Measurements from ENCODE around the gene ICAM3. TPM values are rescaled to one million over a fixed set of nuclear protein-coding genes. Genes with fewer than 3 reads are reported as not detected.

ICAM3 gene
- total and polyA plus RNA-seq, 5 donors from 2014 or later, result 218 to 288 (median 252) TPM

DNA sequence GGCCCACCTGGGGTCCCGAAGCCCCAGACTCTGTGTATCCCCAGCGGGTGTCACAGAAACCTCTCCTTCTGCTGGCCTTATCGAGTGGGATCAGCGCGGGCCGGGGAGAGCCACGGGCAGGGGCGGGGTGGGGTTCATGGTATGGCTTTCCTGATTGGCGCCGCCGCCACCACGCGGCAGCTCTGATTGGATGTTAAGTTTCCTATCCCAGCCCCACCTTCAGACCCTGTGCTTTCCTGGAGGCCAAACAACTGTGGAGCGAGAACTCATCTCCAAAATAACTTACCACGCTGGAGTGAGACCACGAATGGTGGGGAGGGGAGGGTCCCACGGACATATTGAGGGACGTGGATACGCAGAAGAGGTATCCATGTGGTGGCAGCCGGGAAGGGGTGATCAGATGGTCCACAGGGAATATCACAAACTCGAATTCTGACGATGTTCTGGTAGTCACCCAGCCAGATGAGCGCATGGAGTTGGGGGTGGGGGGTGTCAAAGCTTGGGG, 50.7 kb downstream of the ICAM3 start:
- no peak overlapping the region for H3K27ac ChIP-seq (ENCODE audit: insufficient read depth, low read length, poor library complexity, severe bottlenecking)
- Mint-ChIP-seq H3K4me1 (peaks cover 0 to 76% (median 23%) of the 10 kb centered on the region in 4 donors), H3K27ac (peak overlapping the region in 1 of 3 donors; percentile 32), H3K27me3 (peaks cover 68% of the 10 kb centered on the region), H3K9me3 (peaks cover 0 to 4% (median 0%) of the 10 kb centered on the region in 7 donors), H3K36me3 (peaks cover 16% of the 10 kb centered on the region), H3K4me3 (peak overlapping the region; percentile 82 to 92 (median 86))
- H3K36me3 ChIP-seq (ENCODE audit: control insufficient read depth, insufficient read depth, low read length), result peaks cover 18% of the 10 kb centered on the region
- peaks cover 8% of the 10 kb centered on the region for H3K27me3 ChIP-seq (ENCODE audit: control insufficient read depth, insufficient read depth, low read length)
- no peak overlapping the region for H3K4me3 ChIP-seq (ENCODE audit: low read depth, low read length)
- ATAC-seq (ENCODE audit: low read depth in 2 of 2) (no peak), DNase-seq (peak in 1 of 3 donors; percentile 71)
- H3K4me1 ChIP-seq (ENCODE audit: control insufficient read depth, insufficient read depth, low read length, poor library complexity, severe bottlenecking), result peaks cover 74% of the 10 kb centered on the region
- H3K9me3 ChIP-seq (ENCODE audit: control insufficient read depth in 2 of 2, low read length in 2 of 2), result no peaks in the 10 kb centered on the region

DNA sequence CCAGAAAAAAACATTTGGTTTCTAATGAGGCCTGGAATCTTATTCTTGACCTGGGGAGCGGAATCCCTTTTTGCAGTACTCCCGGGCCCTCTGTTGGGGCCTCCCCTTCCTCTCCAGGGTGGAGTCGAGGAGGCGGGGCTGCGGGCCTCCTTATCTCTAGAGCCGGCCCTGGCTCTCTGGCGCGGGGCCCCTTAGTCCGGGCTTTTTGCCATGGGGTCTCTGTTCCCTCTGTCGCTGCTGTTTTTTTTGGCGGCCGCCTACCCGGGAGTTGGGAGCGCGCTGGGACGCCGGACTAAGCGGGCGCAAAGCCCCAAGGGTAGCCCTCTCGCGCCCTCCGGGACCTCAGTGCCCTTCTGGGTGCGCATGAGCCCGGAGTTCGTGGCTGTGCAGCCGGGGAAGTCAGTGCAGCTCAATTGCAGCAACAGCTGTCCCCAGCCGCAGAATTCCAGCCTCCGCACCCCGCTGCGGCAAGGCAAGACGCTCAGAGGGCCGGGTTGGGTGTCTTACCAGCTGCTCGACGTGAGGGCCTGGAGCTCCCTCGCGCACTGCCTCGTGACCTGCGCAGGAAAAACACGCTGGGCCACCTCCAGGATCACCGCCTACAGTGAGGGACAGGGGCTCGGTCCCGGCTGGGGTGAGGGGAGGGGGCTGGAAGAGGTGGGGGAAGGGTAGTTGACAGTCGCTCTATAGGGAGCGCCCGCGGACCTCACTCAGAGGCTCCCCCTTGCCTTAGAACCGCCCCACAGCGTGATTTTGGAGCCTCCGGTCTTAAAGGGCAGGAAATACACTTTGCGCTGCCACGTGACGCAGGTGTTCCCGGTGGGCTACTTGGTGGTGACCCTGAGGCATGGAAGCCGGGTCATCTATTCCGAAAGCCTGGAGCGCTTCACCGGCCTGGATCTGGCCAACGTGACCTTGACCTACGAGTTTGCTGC, 52.4 kb downstream of the ICAM3 start, which contains the start of gene ICAM4:
ICAM4 (plus strand) TSS at position 153 of the 935 bp plus-strand sequence; CDS start at position 211, 58 bp downstream.
- ATAC-seq (ENCODE audit: low read depth in 2 of 2), result no peak
- Mint-ChIP-seq H3K36me3 (peaks cover 20% of the 10 kb centered on the region), H3K27me3 (peaks cover 52% of the 10 kb centered on the region)

DNA sequence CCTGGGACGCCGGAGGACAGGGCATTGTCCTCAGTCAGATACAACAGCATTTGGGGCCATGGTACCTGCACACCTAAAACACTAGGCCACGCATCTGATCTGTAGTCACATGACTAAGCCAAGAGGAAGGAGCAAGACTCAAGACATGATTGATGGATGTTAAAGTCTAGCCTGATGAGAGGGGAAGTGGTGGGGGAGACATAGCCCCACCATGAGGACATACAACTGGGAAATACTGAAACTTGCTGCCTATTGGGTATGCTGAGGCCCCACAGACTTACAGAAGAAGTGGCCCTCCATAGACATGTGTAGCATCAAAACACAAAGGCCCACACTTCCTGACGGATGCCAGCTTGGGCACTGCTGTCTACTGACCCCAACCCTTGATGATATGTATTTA, 54.0 kb downstream of the ICAM3 start:
- no peaks in the 10 kb centered on the region for H3K9me3 Mint-ChIP-seq
- Histone ChIP-seq H3K9me3 (ENCODE audit: control insufficient read depth in 2 of 2, low read length in 2 of 2) (no peaks in the 10 kb centered on the region), H3K27ac (ENCODE audit: insufficient read depth, low read length, poor library complexity, severe bottlenecking) (no peak overlapping the region), H3K4me3 (ENCODE audit: low read depth, low read length) (no peak overlapping the region), H3K27me3 (ENCODE audit: control insufficient read depth, insufficient read depth, low read length) (peaks cover 8% of the 10 kb centered on the region), H3K36me3 (ENCODE audit: control insufficient read depth, insufficient read depth, low read length) (peaks cover 29% of the 10 kb centered on the region), H3K4me1 (ENCODE audit: control insufficient read depth, insufficient read depth, low read length, poor library complexity, severe bottlenecking) (peaks cover 42% of the 10 kb centered on the region)
- DNase-seq, result no peak
- H3K4me1 Mint-ChIP-seq, result peaks cover 0 to 48% (median 17%) of the 10 kb centered on the region in 4 donors
- peaks cover 20% of the 10 kb centered on the region for H3K36me3 Mint-ChIP-seq
- no peak for ATAC-seq (ENCODE audit: low read depth in 2 of 2)
- H3K27ac Mint-ChIP-seq, result peak overlapping the region in 1 of 3 donors; percentile 26
- H3K27me3 Mint-ChIP-seq, result peaks cover 36% of the 10 kb centered on the region
- peak overlapping the region in 1 of 4 donors; percentile 25 for H3K4me3 Mint-ChIP-seq

More for the DNA sequence above, 52.4 kb downstream of the ICAM3 start, which contains the start of gene ICAM4:
- peak within 1 kb of the TSS; percentile 21 to 87 (median 72) for H3K4me3 Mint-ChIP-seq
- no peak within 1 kb of the TSS for H3K4me3 ChIP-seq (ENCODE audit: low read depth, low read length)
- peak in 1 of 3 donors; percentile 73 for DNase-seq
- H3K4me1 Mint-ChIP-seq, result peaks cover 0 to 63% (median 22%) of the 10 kb centered on the region in 4 donors
- H3K27me3 ChIP-seq (ENCODE audit: control insufficient read depth, insufficient read depth, low read length), result peaks cover 8% of the 10 kb centered on the region
- no peak within 1 kb of the TSS for H3K27ac ChIP-seq (ENCODE audit: insufficient read depth, low read length, poor library complexity, severe bottlenecking)
- H3K9me3 ChIP-seq (ENCODE audit: control insufficient read depth in 2 of 2, low read length in 2 of 2), result no peaks in the 10 kb centered on the region
- no peak within 1 kb of the TSS for H3K27ac Mint-ChIP-seq
- H3K36me3 ChIP-seq (ENCODE audit: control insufficient read depth, insufficient read depth, low read length), result peaks cover 24% of the 10 kb centered on the region
- peaks cover 58% of the 10 kb centered on the region for H3K4me1 ChIP-seq (ENCODE audit: control insufficient read depth, insufficient read depth, low read length, poor library complexity, severe bottlenecking)
- peaks cover 0 to 4% (median 0%) of the 10 kb centered on the region in 7 donors for H3K9me3 Mint-ChIP-seq

DNA sequence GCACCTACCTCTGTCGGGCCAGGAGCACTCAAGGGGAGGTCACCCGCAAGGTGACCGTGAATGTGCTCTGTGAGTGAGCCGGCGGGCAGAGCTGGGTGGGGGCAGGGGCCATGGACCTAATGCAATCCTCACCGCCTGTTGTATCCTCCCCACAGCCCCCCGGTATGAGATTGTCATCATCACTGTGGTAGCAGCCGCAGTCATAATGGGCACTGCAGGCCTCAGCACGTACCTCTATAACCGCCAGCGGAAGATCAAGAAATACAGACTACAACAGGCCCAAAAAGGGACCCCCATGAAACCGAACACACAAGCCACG, 54.5 kb downstream of the ICAM3 start:
- no peak for DNase-seq
- H3K27me3 ChIP-seq (ENCODE audit: control insufficient read depth, insufficient read depth, low read length), result peaks cover 8% of the 10 kb centered on the region
- H3K27me3 Mint-ChIP-seq, result peaks cover 32% of the 10 kb centered on the region
- peaks cover 1 to 45% (median 16%) of the 10 kb centered on the region in 4 donors for H3K4me1 Mint-ChIP-seq
- H3K4me1 ChIP-seq (ENCODE audit: control insufficient read depth, insufficient read depth, low read length, poor library complexity, severe bottlenecking), result peaks cover 37% of the 10 kb centered on the region
- ATAC-seq (ENCODE audit: low read depth in 2 of 2), result no peak
- no peak overlapping the region for H3K27ac ChIP-seq (ENCODE audit: insufficient read depth, low read length, poor library complexity, severe bottlenecking)
- H3K9me3 ChIP-seq (ENCODE audit: control insufficient read depth in 2 of 2, low read length in 2 of 2), result no peaks in the 10 kb centered on the region
- peaks cover 29% of the 10 kb centered on the region for H3K36me3 ChIP-seq (ENCODE audit: control insufficient read depth, insufficient read depth, low read length)
- no peak overlapping the region for H3K4me3 ChIP-seq (ENCODE audit: low read depth, low read length)
- H3K4me3 Mint-ChIP-seq, result no peak overlapping the region
- peaks cover 22% of the 10 kb centered on the region for H3K36me3 Mint-ChIP-seq
- peak overlapping the region in 1 of 3 donors; percentile 26 for H3K27ac Mint-ChIP-seq
- H3K9me3 Mint-ChIP-seq, result no peaks in the 10 kb centered on the region

DNA sequence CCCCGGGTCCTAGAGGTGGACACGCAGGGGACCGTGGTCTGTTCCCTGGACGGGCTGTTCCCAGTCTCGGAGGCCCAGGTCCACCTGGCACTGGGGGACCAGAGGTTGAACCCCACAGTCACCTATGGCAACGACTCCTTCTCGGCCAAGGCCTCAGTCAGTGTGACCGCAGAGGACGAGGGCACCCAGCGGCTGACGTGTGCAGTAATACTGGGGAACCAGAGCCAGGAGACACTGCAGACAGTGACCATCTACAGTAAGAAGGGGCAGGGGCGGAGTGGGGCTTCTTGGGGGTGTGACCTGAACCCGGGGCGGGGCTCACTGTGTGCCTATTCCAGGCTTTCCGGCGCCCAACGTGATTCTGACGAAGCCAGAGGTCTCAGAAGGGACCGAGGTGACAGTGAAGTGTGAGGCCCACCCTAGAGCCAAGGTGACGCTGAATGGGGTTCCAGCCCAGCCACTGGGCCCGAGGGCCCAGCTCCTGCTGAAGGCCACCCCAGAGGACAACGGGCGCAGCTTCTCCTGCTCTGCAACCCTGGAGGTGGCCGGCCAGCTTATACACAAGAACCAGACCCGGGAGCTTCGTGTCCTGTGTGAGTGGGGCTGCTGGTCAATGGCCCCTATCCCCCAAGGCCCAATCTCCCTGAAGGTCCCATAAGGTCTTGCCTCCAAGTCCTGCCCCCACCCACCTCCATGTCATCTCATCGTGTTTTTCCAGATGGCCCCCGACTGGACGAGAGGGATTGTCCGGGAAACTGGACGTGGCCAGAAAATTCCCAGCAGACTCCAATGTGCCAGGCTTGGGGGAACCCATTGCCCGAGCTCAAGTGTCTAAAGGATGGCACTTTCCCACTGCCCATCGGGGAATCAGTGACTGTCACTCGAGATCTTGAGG, 55.1 kb downstream of the ICAM3 start:
- H3K27ac Mint-ChIP-seq, result no peak overlapping the region
- Histone ChIP-seq H3K27me3 (ENCODE audit: control insufficient read depth, insufficient read depth, low read length) (peaks cover 8% of the 10 kb centered on the region), H3K4me1 (ENCODE audit: control insufficient read depth, insufficient read depth, low read length, poor library complexity, severe bottlenecking) (peaks cover 31% of the 10 kb centered on the region), H3K27ac (ENCODE audit: insufficient read depth, low read length, poor library complexity, severe bottlenecking) (no peak overlapping the region), H3K36me3 (ENCODE audit: control insufficient read depth, insufficient read depth, low read length) (peaks cover 32% of the 10 kb centered on the region), H3K4me3 (ENCODE audit: low read depth, low read length) (no peak overlapping the region), H3K9me3 (ENCODE audit: control insufficient read depth in 2 of 2, low read length in 2 of 2) (no peaks in the 10 kb centered on the region)
- ATAC-seq (ENCODE audit: low read depth in 2 of 2) (no peak), DNase-seq (no peak)
- peaks cover 24% of the 10 kb centered on the region for H3K36me3 Mint-ChIP-seq
- no peaks in the 10 kb centered on the region for H3K9me3 Mint-ChIP-seq
- peaks cover 33% of the 10 kb centered on the region for H3K27me3 Mint-ChIP-seq
- no peak overlapping the region for H3K4me3 Mint-ChIP-seq
- H3K4me1 Mint-ChIP-seq, result peaks cover 6 to 46% (median 17%) of the 10 kb centered on the region in 4 donors

Other genes with a start within 250 kb of the ICAM3 start
- 0.30 TPM for gene ANGPTL6, start 236.9 kb downstream of the ICAM3 start, total RNA-seq
- gene ANGPTL6, start 236.9 kb downstream of the ICAM3 start, polyA plus RNA-seq, result under 1 TPM; 0.18 to 0.53 (median 0.22) TPM
- gene PPAN, start 233.3 kb downstream of the ICAM3 start, total RNA-seq, result 62.2 TPM
- 10 to 100 TPM; 14.1 to 29.2 (median 21.7) TPM for gene PPAN, start 233.3 kb downstream of the ICAM3 start, polyA plus RNA-seq
- gene P2RY11, start 227.9 kb downstream of the ICAM3 start, total RNA-seq, result 23.0 TPM
- 1 to 10 TPM in 3 of 4 donors, under 1 TPM in 1; 0.64 to 2.2 (median 1.6) TPM for gene P2RY11, start 227.9 kb downstream of the ICAM3 start, polyA plus RNA-seq
- gene EIF3G, start 219.7 kb downstream of the ICAM3 start, total RNA-seq, result 328 TPM
- gene EIF3G, start 219.7 kb downstream of the ICAM3 start, polyA plus RNA-seq, result 100 to 1,000 TPM; 243 to 257 (median 253) TPM
- 259 TPM for gene DNMT1, start 144.7 kb downstream of the ICAM3 start, total RNA-seq
- gene DNMT1, start 144.7 kb downstream of the ICAM3 start, polyA plus RNA-seq, result 100 to 1,000 TPM in 1 of 4 donors, 10 to 100 TPM in 3; 78.8 to 103 (median 97.6) TPM
- gene S1PR2, start 108.3 kb downstream of the ICAM3 start, total RNA-seq, result 20.9 TPM
- gene S1PR2, start 108.3 kb downstream of the ICAM3 start, polyA plus RNA-seq, result 1 to 10 TPM; 2.9 to 3.8 (median 3.2) TPM
- gene MRPL4, start 87.4 kb downstream of the ICAM3 start, total RNA-seq, result 37.0 TPM
- 10 to 100 TPM; 24.9 to 36.6 (median 32.4) TPM for gene MRPL4, start 87.4 kb downstream of the ICAM3 start, polyA plus RNA-seq
- 13.7 TPM for gene ICAM1, start 68.5 kb downstream of the ICAM3 start, total RNA-seq
- gene ICAM1, start 68.5 kb downstream of the ICAM3 start, polyA plus RNA-seq, result 1 to 10 TPM; 4.8 to 8.2 (median 6.9) TPM
- 0.67 TPM for gene ICAM4, start 52.7 kb downstream of the ICAM3 start, total RNA-seq
- under 1 TPM; 0.20 to 0.67 (median 0.41) TPM for gene ICAM4, start 52.7 kb downstream of the ICAM3 start, polyA plus RNA-seq
- gene ICAM5, start 49.7 kb downstream of the ICAM3 start, total RNA-seq, result 0.20 TPM
- not detected for gene ICAM5, start 49.7 kb downstream of the ICAM3 start, polyA plus RNA-seq
- gene ZGLP1, start 29.8 kb downstream of the ICAM3 start, total RNA-seq, result 2.8 TPM
- gene ZGLP1, start 29.8 kb downstream of the ICAM3 start, polyA plus RNA-seq, result under 1 TPM in 1 of 4 donors, not detected in 3; 0.32 TPM
- 3.5 TPM for gene FDX2, start 23.6 kb downstream of the ICAM3 start, total RNA-seq
- 10 to 100 TPM; 13.1 to 16.5 (median 13.5) TPM for gene FDX2, start 23.6 kb downstream of the ICAM3 start, polyA plus RNA-seq
- 39.0 TPM for gene RAVER1, start 6.1 kb downstream of the ICAM3 start, total RNA-seq
- gene RAVER1, start 6.1 kb downstream of the ICAM3 start, polyA plus RNA-seq, result 10 to 100 TPM; 10.6 to 13.6 (median 10.7) TPM
- 304 TPM for gene TYK2, start 40.9 kb upstream of the ICAM3 start, total RNA-seq
- 10 to 100 TPM; 50.3 to 58.3 (median 53.9) TPM for gene TYK2, start 40.9 kb upstream of the ICAM3 start, polyA plus RNA-seq
- gene CDC37, start 63.9 kb upstream of the ICAM3 start, total RNA-seq, result 229 TPM
- 10 to 100 TPM; 53.4 to 69.9 (median 61.0) TPM for gene CDC37, start 63.9 kb upstream of the ICAM3 start, polyA plus RNA-seq
- gene PDE4A, start 80.9 kb upstream of the ICAM3 start, total RNA-seq, result 16.6 TPM
- gene PDE4A, start 80.9 kb upstream of the ICAM3 start, polyA plus RNA-seq, result 1 to 10 TPM in 3 of 4 donors, under 1 TPM in 1; 0.86 to 4.2 (median 3.5) TPM
- gene KEAP1, start 163.7 kb upstream of the ICAM3 start, total RNA-seq, result 26.2 TPM
- gene KEAP1, start 163.7 kb upstream of the ICAM3 start, polyA plus RNA-seq, result 10 to 100 TPM; 45.0 to 75.1 (median 56.3) TPM
- gene S1PR5, start 177.8 kb upstream of the ICAM3 start, total RNA-seq, result not detected
- gene S1PR5, start 177.8 kb upstream of the ICAM3 start, polyA plus RNA-seq, result under 1 TPM in 3 of 4 donors, not detected in 1; 0.17 to 0.31 (median 0.30) TPM
- gene ATG4D, start 204.3 kb upstream of the ICAM3 start, total RNA-seq, result 62.4 TPM
- gene ATG4D, start 204.3 kb upstream of the ICAM3 start, polyA plus RNA-seq, result 10 to 100 TPM; 14.0 to 17.0 (median 14.7) TPM
- 34.6 TPM for gene KRI1, start 226.4 kb upstream of the ICAM3 start, total RNA-seq
- gene KRI1, start 226.4 kb upstream of the ICAM3 start, polyA plus RNA-seq, result 10 to 100 TPM in 3 of 4 donors, 1 to 10 TPM in 1; 8.6 to 13.8 (median 12.0) TPM
- gene CDKN2D, start 229.4 kb upstream of the ICAM3 start, total RNA-seq, result 57.0 TPM
- gene CDKN2D, start 229.4 kb upstream of the ICAM3 start, polyA plus RNA-seq, result 100 to 1,000 TPM in 3 of 4 donors, 10 to 100 TPM in 1; 92.6 to 125 (median 113) TPM
- not detected for gene AP1M2, start 247.7 kb upstream of the ICAM3 start, total RNA-seq
- gene AP1M2, start 247.7 kb upstream of the ICAM3 start, polyA plus RNA-seq, result not detected

All from CD4-positive, CD25-positive, alpha-beta regulatory T cell (primary cell).